AG04450 (cell line): ENCODE results near the gene FAM169A. TPM values are rescaled to one million over a fixed set of nuclear protein-coding genes. Genes with fewer than 3 reads are reported as not detected.
A peak's percentile ranks its signal among the peaks of the same experiment; 100 is the strongest.
"Not testable (repeated sequence)": the region's sequence is repeated elsewhere in the genome, so short reads cannot be mapped to it uniquely, and the experiment has no call there.

ENCODE experiments used
- CTCF ChIA-PET: fragments of 300-600, 350-600 bp; formaldehyde crosslinking; extraction: SDS; loops from one replicate; lab custom pipeline; 2022; ENCODE audit warnings: antibody characterized with exemption, inconsistent platforms; lab: Charles Lee
- POLR2A ChIA-PET: fragments of 350-600 bp; formaldehyde crosslinking; extraction: SDS; loops from one replicate; lab custom pipeline; 2021; ENCODE audit warnings: antibody characterized with exemption, inconsistent platforms; lab: Yijun Ruan, JAX
- DNase-seq: peaks from one replicate; pipeline ENCODE4 v3.0.0-alpha.2; 2011; ENCODE audit warnings: low read depth, low spot score
- H3K27ac ChIP-seq: one replicate; pipeline ENCODE4 v1.5.1; 2012; ENCODE audit warnings: low read depth, low read length, control low read depth
- H3K27me3 ChIP-seq: one replicate; pipeline ENCODE4 v1.6.0; 2012; ENCODE audit warnings: low read length; ENCODE audit not compliant: control insufficient read depth, insufficient read depth
- H3K4me3 ChIP-seq: 2 replicates; pipeline ENCODE4 v1.5.1; 2011; ENCODE audit warnings: mild to moderate bottlenecking, low read depth, low read length, control low read depth
- H3K9me3 ChIP-seq: 2 replicates; pipeline ENCODE4 v1.5.1; 2012; ENCODE audit warnings: low read length; ENCODE audit not compliant: control insufficient read depth, insufficient read depth
- polyA minus RNA-seq: library from RNA; depleted of rRNA, polyadenylated mRNA; stranded (reverse); fragments of >200 nt; gene quantifications from 2 replicates; pipeline ENCODE4 v1.2.3, GENCODE V29; 2011; rRNA and poly(A)+ RNA removed
- polyA plus RNA-seq: library from polyadenylated mRNA; depleted of rRNA; stranded (reverse); fragments of >200 nt; gene quantifications from 2 replicates; pipeline ENCODE4 v1.2.3, GENCODE V29; 2011; rRNA removed
- TF ChIP-seq, protein P1 (sequence below): IDR thresholded peaks from 2 replicates; pipeline ENCODE4 v1.5.1; 2011; ENCODE audit warnings: low read depth, low read length, control low read depth, inconsistent platforms

The FAM169A gene, protein sequence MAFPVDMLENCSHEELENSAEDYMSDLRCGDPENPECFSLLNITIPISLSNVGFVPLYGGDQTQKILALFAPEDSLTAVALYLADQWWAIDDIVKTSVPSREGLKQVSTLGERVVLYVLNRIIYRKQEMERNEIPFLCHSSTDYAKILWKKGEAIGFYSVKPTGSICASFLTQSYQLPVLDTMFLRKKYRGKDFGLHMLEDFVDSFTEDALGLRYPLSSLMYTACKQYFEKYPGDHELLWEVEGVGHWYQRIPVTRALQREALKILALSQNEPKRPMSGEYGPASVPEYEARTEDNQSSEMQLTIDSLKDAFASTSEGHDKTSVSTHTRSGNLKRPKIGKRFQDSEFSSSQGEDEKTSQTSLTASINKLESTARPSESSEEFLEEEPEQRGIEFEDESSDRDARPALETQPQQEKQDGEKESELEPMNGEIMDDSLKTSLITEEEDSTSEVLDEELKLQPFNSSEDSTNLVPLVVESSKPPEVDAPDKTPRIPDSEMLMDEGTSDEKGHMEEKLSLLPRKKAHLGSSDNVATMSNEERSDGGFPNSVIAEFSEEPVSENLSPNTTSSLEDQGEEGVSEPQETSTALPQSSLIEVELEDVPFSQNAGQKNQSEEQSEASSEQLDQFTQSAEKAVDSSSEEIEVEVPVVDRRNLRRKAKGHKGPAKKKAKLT
- 0.05 TPM in 1 of 2 replicates, not detected in the other for polyA plus RNA-seq
- not detected in 2 replicates for polyA minus RNA-seq

DNA sequence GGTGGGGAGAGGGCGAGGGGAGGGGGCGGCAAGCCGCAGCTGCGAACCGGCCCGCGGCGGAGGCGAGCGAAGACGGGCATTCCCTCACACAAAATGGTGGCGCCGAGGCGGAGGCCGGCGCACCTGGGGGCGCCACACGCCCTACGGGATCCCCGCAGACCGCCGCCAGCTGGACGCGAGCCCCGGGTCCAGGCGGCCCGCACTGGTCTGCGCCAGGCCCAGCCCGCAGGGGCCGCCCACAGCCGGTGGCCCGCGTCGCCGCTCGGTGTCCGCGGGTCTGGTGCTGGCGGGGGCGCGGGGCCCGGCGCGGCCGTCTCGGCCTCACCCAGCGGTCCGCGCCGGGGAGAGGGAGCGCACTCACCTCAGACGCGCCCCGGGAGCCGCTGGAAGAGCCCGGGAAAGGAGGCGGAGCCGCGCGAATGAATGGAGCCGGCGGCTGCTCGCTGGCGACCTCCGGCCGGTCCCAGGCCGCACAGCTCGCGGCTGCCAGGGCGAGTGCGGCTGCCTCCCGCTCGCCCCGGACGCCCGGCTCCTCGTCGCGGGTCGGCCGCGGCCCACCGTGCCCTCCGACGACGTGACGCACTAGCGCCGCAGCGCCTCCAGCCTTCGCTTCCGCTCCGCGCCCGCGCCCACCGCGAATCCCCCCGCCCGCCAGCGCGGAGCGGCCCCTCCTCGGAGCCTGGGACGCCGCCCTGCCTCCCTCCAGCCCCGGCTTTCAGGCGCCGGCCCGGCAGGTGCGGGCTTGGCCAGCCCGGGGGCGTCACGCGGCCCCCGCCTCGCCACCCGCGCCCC, at the start of gene FAM169A:
Gene FAM169A, minus strand, starts transcription at position 584 of the 792 bp plus-strand sequence. CDS start 24,711 bp downstream, outside the sequence.
- Histone ChIP-seq H3K9me3 (no peaks in the 10 kb centered on the region), H3K27me3 (peaks cover 43% of the 10 kb centered on the region), H3K27ac (no peak within 1 kb of the TSS), H3K4me3 (peak within 1 kb of the TSS; percentile 42)
- ChIA-PET CTCF (no interaction called here), POLR2A (no interaction called here)
- no peak for DNase-seq
- TF ChIP-seq, protein P1, sequence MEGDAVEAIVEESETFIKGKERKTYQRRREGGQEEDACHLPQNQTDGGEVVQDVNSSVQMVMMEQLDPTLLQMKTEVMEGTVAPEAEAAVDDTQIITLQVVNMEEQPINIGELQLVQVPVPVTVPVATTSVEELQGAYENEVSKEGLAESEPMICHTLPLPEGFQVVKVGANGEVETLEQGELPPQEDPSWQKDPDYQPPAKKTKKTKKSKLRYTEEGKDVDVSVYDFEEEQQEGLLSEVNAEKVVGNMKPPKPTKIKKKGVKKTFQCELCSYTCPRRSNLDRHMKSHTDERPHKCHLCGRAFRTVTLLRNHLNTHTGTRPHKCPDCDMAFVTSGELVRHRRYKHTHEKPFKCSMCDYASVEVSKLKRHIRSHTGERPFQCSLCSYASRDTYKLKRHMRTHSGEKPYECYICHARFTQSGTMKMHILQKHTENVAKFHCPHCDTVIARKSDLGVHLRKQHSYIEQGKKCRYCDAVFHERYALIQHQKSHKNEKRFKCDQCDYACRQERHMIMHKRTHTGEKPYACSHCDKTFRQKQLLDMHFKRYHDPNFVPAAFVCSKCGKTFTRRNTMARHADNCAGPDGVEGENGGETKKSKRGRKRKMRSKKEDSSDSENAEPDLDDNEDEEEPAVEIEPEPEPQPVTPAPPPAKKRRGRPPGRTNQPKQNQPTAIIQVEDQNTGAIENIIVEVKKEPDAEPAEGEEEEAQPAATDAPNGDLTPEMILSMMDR, result no peak

DNA sequence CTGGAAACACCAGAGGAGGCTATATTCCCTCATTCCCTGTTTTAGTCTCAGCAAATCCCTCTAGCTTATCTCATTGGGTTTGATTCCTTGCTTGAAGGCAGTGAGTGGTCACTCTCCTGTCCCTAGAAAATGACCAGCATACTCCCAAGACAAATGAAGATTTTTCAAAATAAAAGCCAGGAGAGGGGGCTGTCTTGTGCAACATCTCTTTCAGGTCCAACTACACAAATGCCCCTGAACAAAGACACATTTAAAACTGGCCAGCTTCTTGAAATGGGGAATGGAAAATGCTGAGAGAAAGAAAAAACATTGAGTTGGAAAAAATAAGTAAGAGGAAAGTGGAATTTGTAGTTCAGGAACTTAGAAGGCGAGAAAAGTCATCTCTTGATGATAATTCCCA, 49.3 kb upstream of the FAM169A start:
- ChIA-PET CTCF (interaction anchor here (1.0 kb wide), 1 partner anchor 242 kb away, joined by 3 read pairs; no protein-coding TSS in a partner anchor), POLR2A (interaction anchor here (0.6 kb wide), 1 partner anchor 9 kb away, joined by 5 read pairs; no protein-coding TSS in a partner anchor)
- H3K27ac ChIP-seq, result no peak overlapping the region
- no peak overlapping the region for H3K4me3 ChIP-seq
- DNase-seq, result no peak
- TF ChIP-seq, protein P1, result no peak
- H3K27me3 ChIP-seq, result no peaks in the 10 kb centered on the region
- H3K9me3 ChIP-seq, result peaks cover 5% of the 10 kb centered on the region; the same call in 1 of the 2 replicates

DNA sequence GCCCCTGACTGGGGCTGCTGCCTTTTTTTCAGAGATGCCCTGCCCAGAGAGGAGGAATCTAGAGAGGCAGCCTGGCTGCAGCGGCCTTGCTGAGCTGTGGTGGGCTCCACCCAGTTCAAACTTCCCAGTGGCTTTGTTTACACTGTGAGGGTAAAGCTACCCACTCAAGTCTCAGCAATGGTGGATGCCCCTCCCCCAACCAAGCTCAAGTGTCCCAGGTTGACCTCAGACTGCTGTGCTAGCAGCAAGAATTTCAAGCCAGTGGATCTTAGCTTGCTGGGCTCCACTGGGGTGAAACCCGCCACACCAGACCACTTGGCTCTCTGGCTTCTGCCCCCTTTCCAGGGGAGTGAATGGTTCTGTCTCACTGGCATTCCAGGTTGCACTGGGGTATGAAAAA, 45.2 kb upstream of the FAM169A start:
- H3K27me3 ChIP-seq, H3K4me3 ChIP-seq, H3K9me3 ChIP-seq, H3K27ac ChIP-seq, POLR2A ChIA-PET, DNase-seq: not testable (repeated sequence)
- CTCF ChIA-PET, result interaction anchor here (0.9 kb wide), 1 partner anchor 152 kb away, joined by 3 read pairs; no protein-coding TSS in a partner anchor

DNA sequence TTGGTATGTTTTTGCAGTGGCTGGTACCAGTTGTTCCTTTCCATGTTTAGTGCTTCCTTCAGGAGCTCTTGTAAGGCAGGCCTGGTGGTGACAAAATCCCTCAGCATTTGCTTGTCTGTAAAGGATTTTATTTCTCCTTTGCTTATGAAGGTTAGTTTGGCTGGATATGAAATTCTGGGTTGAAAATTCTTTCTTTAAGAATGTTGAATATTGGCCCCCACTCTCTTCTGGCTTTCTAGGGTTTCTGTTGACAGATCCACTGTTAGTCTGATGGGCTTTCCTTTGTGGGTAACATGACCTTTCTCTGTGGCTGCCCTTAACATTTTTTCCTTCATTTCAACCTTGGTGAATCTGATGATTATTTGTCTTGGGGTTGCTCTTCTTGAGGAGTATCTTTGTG, 43.7 kb upstream of the FAM169A start:
- H3K27ac ChIP-seq, H3K4me3 ChIP-seq, DNase-seq, H3K9me3 ChIP-seq, CTCF ChIA-PET, POLR2A ChIA-PET, H3K27me3 ChIP-seq: not testable (repeated sequence)

GRCh38 chr5:74908237-74908636, 42.0 kb upstream of the FAM169A start:
- POLR2A ChIA-PET, CTCF ChIA-PET, H3K27ac ChIP-seq, H3K4me3 ChIP-seq, H3K27me3 ChIP-seq, H3K9me3 ChIP-seq, DNase-seq: not testable (repeated sequence)

DNA sequence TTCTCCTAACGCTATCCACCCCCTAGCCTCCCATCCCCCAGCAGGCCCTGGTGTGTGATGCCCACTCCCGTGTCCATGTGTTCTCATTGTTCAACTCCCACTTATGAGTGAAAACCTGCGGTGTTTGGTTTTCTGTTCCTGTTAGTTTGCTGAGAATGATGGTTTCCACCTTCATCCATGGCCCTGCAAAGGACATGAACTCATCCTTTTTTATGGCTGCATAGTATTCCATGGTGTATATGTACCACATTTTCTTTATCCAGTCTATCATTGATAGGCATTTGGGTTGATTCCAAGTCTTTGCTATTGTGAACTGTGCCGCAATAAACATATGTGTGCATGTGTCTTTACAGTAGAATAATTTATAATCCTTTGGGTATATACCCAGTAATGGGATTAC, 38.5 kb upstream of the FAM169A start:
- H3K27me3 ChIP-seq, H3K4me3 ChIP-seq, H3K9me3 ChIP-seq, POLR2A ChIA-PET, CTCF ChIA-PET, H3K27ac ChIP-seq, DNase-seq: not testable (repeated sequence)
